SKM-1 (cell line): ENCODE data around the gene CHIT1.

Experiments used
- DNase-seq: peaks from one replicate; lab custom pipeline; 2025; ENCODE audit not compliant: unreplicated experiment; lab: John Stamatoyannopoulos, UW

The CHIT1 gene

DNA sequence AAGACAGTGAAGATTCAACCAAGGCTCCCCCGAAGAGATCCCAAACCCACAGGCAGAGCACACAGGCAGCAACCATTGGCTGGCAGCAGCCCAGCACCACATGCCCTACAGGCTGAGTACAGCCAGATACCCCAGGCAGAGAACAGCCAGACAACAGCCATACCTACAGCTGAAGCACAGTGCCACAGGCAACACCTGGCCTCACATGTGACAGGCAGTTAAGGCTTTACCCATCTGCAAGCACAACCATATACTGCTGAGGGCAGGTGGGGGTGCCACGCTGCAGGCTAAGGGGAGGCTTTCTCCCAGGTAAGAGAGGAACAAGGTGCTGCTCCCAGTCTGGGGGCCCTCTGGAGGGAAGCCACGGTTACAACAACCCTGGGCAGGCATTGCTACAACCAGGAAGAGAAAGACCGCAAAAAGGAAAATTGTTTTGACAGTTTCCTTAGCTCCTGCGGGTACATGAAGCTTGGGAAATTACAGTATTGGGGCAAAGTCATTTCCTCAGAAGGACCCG, 12.3 kb downstream of the CHIT1 start:
- DNase-seq = peak; percentile 59

DNA sequence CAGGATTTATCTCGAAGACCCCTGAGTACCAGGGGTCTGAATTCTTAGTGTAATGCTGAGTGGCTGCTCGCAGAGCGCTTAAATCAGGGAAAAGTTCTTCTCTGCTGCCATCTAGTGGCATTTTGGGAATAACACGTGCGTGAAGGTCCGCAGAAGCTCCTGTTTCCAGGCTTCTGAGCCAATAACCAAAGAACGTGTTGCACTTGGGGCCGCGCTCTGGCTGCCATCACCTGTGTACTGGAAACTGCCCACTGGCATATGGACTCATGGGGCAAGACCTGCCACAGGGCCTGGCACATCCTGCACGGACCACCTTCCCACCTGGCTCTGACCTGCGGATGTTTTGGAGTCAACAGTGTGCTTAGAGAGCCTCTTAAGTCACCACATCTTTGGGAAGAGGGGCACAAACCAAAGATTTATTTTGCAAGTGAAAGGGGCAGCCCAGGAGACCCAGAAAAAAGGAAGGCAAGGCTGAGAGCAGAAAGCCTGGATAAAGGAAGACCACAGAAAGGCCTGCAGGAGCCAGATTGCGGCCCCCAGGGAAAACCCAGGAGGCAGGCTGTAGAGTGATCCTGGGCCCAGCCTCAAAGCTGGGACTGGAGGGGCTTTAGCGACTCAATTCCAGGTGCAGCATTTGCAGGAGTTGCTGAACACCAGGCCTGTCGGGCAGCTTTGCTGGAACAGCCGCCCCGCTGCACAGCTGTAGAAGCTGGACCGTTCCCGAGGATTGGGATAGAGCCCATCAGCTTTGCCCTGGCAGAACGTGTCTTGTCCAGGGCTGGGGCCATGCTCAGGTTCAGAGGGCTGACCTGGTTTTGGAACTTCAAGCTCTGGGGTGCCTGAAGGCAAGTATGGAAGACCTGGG, 13.0 kb downstream of the CHIT1 start:
- peak; percentile 81 for DNase-seq

DNA sequence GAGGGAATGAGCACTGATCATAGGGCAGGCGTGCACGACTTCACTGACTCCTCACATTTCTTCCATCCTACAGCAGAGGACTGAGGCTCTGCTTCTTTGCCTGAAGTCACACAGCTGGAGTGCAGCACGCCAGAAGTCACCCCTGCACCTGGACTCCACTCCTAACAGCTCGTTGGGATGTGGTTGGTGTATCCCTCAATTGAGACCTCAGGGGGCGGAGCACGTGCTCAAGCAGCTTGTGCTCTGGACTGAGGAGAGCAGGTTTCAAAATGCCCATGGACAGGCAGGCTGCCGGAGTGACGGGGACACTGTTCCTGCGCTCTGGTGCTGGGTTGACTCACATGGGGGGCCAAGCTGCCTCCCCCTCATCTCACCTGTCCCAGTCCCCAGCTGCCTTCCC, 13.9 kb downstream of the CHIT1 start:
- DNase-seq = no peak

DNA sequence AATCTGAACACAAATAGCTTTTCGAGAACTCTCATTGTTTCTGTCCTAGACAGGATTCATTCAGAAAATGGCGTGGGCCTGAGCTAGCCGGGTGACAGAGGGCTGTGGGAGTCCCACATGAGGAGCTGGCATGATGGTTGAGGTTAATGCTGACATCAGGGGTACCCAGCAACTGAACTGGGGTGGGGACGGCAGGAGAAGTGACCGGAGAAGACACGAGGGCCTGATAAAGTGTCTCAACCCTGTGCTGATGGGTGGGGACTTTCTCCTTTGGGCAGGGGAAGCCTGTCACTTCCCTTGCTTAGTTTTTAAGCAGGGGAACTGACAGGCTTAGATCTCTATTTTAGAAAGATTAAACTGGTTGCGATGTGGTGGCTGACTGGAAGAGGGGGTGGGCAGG, 14.6 kb downstream of the CHIT1 start:
- no peak for DNase-seq

DNA sequence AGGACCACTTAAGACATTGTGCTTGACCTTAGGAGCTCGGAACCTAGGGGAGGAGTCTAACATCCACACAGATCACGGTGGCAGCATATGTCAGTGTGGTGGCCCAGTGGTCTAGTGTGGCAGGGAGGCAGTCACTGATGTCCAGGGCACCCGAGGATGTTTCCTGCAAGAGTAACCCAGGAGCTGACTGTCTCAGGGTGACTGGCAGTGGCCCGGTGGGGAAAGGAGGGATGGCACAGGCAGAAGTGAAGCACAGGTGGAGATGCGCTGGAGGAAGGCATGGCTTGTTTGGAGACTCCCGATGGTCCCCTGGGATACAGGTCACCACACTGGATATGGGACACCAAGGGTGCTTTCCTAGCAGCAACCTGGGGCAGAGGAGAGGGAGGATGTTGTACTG, 16.3 kb downstream of the CHIT1 start:
- no peak for DNase-seq

DNA sequence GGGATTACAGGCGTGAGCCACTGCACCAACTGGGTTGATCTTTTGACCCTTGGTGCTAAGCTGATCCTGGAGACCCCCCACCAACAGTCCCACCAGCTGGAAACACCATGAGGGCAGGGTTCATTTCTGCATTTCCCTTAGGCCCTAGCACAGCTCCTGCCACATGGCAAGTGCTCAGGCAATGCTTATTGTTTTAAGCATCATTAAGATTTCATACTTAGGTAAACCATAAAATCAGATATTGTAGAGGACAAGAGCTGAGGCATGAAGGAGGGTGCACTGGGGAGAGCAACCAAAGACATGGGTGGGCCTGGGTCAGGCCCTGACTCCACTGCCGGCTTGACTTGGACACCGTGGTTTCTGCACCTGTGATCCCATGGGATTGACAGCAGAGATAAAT, 17.7 kb downstream of the CHIT1 start:
- no peak for DNase-seq

DNA sequence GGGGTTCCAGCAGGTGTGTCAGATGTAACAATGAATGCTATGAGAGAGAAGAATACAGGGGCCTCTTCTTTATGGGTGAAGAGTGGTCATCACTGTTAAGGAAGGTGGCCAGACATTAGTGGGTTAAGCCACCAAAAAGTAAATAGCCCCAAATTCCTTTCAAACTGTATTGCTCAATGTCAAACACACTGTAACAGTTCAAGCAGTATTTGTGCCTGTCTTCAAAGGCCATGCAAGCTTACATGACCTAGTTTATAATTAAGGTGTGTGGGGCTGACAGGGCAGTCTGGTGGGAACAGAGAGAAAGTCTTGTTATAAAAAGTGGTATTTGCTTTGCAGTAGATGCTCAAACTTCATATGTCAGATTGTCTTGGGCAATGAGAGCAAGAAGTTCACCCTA, 18.5 kb downstream of the CHIT1 start:
- DNase-seq = no peak

DNA sequence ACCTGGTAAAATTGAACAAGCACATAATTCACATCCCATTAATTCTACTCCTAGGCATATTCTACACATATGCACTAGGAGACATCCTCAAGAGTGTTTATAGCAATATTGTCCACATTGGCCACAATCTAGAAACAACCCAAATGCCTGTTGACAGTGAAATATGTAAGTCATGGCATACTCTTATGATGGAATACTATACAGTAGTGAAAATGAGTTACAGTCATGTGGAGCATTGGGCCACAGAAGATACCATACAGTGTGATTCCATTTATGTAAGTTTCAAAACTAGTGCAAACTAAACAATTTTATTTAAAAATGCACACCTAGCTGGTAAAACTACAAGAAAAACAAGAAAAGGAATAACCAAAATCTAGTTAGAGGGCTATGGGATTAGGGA, 19.1 kb downstream of the CHIT1 start:
- DNase-seq = no peak

DNA sequence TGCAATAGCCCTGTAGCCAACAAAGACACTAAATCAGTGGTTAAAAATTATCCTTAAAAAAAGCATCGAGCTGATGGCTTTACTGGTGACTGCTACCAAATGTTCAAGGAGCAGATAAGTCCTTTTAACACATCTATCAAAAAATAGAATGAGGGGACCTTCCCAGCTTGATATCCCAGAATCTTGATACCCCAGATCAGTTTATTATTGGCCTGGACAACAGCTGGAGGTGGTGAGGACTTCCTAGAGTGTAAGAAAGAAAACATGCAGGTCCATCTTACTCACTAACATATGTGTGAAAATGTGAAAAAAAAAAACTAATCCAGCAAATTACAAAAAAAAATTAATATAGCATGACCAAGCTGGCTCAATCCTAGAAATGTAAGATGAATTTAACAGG, 21.3 kb downstream of the CHIT1 start:
- DNase-seq = no peak

DNA sequence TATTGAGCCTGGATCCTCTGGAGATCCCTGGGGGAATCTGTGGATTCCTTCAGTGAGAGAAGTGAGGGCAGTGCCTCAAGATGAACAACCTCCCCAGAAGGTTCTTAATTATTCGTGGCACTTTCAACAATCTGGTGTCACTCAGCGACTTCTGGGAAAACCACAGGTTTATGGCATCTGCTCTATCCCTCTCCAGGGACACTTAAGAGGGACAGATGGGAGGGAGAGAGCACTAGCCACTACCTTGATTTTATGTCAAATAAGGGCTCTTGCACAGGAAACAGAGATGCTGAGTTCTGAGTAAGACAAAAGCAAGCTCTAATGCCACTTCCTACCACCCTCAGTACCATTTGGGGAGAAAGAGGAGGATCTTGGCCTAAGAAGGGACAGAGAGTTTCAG, 21.7 kb downstream of the CHIT1 start:
- no peak for DNase-seq

DNA sequence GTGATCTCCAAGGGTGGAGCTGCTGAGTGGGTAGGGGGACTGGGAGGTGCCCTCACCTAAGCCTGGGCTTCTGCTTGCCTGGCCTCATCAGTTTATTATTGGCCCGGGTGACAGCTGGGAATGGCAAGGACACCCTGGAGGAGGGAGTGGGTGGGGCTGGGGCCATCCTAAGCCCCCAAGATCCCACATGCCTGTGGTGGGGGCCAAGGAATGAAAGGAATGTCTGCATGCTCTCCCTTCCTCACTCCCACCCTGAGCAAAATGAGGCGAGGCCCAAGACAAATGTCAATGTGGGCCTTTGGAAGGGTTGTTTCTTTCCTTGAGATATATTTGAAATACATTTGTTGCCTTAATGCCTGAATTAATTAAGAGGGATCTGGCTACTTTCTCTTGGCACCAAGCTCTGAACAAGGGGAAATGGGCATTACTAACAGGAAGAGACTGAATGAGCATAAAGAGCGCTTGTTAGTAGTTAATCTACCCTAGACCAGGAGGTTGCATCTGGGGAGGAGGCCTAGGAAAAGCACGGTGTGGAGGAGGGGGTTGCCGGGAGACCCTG, 23.3 kb downstream of the CHIT1 start:
- no peak for DNase-seq

DNA sequence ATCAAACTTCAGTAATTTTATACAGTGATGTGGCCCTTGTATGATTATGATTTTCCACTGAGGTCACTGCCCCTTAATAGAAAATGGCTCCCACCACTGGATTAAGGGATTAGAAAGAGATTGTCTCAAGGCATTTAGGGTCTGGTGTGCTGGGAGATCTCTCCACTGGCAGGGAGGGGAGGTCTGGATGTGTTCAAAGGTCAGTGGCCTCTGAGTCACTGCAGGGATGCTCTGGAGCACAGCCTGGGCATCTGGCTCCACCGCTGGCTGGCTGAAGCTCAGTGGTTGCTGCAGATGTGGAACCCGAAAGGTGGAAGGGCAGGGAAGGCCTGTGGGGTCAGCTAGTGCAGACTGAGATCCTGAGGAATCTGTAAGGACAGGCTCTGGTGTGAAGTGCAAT, 24.7 kb downstream of the CHIT1 start:
- no peak for DNase-seq

DNA sequence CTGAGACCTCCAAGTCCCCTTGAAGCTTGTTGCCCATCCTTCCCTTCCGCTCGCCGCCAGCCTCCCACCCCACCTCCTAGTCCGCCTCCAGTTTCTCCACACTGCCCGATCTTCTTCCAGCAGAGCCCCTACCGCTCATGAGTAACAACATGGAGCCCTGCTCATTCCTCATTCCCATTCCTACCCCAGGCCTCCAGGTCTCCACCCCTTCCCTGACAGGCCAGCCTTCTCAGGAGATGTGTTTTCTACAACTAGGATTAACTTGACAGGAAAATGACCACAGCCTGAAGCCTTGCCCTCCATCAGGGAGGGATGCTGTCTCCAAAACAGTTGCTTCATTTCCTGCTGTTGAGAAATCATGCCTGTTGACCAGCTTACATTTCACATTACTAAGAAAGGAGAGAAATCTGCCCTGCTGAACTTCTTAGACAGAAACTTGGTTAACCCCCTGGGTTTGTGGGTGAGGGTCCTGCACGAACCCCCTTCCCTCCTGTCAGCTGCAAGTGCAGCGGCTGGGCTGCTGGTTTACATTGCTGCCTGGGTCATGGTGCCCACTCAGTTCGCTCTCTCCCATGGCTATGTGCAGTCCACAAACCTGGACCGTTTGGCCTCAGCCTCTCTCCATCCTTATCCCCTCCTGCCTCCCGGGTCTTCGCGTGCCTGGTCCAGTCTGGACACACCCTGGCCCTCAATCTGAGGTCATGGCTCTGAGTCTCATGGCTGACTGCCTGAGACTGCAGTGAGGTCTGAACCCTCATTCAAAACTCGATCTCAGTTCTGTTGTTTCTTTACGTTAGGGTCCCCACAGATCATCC, 26.8 kb downstream of the CHIT1 start:
- DNase-seq = peak; percentile 78

DNA sequence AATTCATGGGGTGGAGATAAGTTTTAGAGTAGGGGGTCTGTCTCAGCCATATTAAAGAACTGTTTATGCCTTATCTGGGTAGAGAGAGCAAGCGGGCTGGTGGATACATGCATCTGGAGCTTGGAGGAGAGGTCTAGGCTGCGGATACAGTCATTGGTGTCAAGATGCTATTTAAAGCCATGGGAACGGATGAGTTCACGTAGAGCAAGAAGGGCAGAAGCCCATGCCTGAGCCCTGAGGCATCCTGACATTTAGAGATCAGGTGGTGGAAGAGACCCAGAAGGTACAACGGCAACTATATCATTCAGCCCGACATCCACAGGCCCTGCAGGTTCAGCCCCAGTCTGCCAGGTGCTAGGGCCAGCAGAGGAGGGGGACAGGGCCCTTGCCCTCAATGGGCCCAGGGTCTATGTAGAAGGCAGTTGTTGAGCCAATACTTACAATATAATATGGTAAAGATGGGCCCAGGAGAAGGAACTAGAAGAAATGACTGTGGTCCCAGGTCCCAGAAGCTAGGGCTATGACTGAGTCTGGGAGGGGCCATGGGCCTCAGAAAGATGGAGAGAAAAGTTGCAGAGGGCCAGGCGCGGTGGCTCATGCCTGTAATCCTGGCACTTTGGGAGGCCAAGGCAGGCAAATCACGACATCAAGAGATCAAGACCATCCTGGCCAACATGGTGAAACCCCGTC, 27.8 kb downstream of the CHIT1 start:
- DNase-seq = no peak

DNA sequence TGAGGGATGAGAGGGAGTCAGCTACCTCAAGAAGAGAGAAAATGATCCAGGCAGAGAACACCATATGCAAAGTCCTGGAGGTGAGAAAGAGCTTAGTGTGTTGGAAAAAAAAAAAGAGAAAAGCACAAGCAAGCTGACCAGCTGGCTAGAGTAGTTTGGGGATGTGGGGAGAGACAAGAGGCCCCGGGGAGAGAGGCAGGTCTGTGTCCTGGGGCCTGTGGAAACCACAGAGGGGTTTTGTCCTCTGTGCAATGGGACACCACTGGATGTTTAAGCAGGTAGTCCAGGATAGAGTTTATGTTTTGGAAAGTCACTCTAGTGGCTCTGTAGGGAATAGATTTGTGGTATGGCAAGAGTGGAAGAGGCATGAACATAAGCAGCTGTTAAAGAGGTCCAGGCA, 28.6 kb downstream of the CHIT1 start:
- no peak for DNase-seq

DNA sequence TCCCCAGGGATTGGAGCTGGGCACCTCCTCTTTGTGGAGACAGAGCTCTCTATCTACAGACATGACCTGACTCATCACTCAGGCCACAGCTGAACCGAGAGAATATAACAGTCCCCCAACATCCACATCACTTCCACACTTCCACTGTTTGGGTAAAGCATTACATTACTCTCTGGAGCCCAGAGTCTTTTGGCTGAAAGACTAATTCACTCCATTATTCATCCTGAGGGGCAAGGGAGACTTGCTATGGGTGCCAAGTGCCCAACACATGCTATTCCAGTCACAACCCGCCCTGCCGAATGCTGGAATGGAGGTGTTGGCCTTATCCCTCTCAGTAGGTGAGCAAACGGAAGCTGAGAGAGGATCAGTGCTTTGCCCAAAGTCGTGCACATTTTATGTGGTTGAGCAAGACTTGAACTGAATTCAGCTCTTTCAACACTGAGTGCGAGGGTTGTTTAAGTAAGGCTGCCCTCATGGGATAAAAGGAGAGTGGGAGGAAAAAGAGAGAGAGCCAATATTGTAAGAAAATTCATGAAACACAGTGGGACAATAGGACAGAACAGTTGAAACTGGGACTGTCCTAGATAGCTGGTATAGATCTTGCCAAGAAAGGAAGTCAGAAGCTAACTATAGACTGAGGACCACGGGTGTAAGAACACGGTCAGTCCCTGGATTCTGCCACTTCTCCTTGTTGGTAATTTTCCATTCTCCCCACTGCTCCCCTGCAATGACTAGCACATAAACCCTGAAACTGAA, 29.5 kb downstream of the CHIT1 start:
- peak; percentile 71 for DNase-seq

DNA sequence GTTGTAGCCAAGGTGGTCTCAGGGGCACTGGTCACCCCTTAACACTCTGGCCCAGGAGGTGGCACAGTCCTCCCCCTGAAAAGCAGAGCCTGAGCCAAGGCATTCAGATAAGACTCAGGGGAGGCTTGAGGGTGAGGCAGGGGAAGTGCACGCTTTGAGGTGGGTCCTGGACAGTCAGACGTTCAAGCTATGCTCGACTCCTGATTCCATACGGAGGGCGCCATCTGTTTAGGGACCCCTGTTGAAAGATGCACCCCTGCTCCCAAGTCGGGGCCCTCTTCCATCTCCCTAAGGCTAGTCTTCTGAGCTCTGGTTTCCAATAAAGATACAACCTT, 30.0 kb downstream of the CHIT1 start:
- no peak for DNase-seq

DNA sequence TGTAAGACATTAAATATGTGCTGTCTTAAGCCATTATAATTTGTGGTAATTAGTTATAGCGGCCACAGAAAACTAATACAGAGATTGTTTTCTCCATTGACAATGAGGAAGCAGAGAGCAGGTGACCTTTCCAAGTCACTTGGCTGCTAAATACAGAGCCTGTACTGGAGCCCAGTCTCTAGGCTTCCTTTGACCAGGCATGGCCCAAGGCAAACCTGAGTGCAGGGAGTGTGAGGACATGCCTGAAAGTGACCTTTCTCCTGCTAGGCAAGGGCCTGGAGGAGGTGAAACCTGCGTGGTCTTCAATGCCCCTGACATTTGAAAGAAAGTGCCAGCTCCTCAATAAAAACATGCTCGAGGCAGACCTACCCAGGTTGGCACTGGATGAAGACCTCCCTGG, 30.5 kb downstream of the CHIT1 start:
- no peak for DNase-seq

DNA sequence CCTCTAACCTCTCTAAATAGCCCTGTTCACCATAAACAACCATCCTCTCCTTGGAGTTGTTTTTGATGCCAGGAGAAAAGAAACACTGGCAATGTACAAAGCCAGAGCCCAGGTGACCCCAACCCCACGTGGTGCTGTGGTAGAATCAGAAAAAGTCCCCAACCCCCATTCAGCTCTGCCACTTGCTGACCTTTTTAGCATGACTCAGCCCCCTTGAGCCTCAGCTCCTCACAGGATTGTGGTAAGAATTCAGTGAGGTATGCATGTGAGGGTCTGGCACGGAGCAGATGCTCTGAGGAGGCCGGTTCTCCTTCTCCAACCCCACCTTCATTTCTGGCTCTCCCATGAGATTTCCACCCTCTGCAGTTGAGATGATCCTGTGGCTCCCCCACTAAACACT, 31.8 kb downstream of the CHIT1 start:
- no peak for DNase-seq

DNA sequence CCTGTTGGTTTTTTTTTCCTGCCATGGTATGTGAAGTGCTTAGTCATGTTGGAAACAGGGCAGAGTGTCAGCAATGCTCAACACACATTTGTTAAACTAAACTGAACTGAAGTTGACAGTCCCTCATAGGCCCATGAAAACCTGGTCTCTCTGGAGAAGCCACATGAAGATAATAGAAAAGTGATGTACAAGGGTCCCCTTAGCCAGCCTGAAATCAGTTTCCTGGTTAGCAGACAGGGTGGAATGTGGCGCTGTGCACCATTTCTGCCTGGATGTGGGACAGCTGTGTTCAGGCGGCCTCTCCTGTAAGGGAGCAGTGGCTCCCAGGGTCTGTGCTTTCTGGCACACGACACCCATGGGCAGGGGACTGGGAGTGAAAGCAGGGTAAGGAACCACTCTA, 33.1 kb downstream of the CHIT1 start:
- no peak for DNase-seq

DNA sequence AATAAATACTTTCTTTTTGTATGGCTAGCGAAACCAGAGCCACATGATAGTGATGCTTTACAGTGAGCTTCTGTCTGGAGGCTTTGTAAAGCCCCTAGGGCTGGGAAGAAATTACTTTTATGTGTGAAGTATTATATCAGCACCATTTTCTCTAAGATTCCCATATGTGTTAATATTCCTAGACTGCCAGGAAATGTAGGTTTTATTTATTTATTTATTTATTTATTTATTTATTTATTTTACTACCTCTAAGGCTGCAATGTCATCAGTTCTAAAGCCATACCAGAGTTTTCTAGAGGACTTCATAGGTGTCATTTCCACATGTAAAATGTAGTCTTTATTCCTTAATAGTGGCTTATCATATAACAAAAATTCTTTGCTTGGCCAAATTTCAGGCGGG, 38.5 kb downstream of the CHIT1 start:
- no peak for DNase-seq
